ENCODE data around the gene INPP4A.

DNA sequence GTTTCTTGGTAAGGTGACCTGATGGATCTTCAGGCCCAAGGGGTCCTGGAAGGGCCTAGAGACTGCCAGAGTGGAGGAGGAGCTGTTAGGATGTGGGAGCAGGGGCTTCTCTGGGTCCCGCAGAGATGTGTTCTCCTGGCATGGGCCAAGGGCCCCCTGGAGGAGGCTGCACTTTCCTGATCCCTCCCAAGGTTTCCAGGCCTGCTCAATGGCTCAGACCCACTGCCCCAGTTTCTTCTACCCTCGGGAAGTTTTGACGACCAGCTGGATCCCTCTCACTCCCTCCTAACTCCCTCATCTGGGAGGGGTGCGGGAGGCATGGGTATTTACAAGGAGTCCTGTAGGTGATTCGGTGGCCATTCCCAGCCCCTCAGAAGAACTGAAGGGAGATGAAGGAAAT is 127.6 kb downstream of the INPP4A start:
- TF ChIP-seq EZH2 (IDR thresholded peaks at IDR 0.05), result no peak
- TF ChIP-seq POLR2AphosphoS5 (IDR thresholded peaks at IDR 0.05; ENCODE audit: borderline replicate concordance, low read depth, low read length), result no peak
